HUES48 (cell line): ENCODE results near the gene CLEC10A.
A peak's percentile ranks its signal among the peaks of the same experiment; 100 is the strongest.
"Not testable (repeated sequence)": the region's sequence is repeated elsewhere in the genome, so short reads cannot be mapped to it uniquely, and the experiment has no call there.

ENCODE experiments used
- H3K27ac ChIP-seq: one replicate; pipeline ENCODE4 v1.7.0; 2013; ENCODE audit warnings: low read depth, low read length, inconsistent platforms
- H3K27me3 ChIP-seq: 2 replicates; pipeline ENCODE4 v1.6.1; 2013; ENCODE audit warnings: mild to moderate bottlenecking, low read length; ENCODE audit not compliant: control insufficient read depth, insufficient read depth
- H3K36me3 ChIP-seq: 2 replicates; pipeline ENCODE4 v1.6.1; 2013; ENCODE audit warnings: low read length; ENCODE audit not compliant: control insufficient read depth, insufficient read depth
- H3K4me1 ChIP-seq: 2 replicates; pipeline ENCODE4 v1.6.1; 2013; ENCODE audit warnings: mild to moderate bottlenecking, low read length; ENCODE audit not compliant: control insufficient read depth, insufficient read depth
- H3K4me3 ChIP-seq: 2 replicates; pipeline ENCODE4 v1.5.1; 2013; ENCODE audit warnings: mild to moderate bottlenecking, low read depth, low read length
- H3K9ac ChIP-seq: 2 replicates; pipeline ENCODE4 v1.6.1; 2013; ENCODE audit warnings: mild to moderate bottlenecking, low read depth, low read length, moderate library complexity
- H3K9me3 ChIP-seq: 2 replicates; pipeline ENCODE4 v1.6.1; 2013; ENCODE audit warnings: low read length; ENCODE audit not compliant: control insufficient read depth, insufficient read depth

Gene CLEC10A

DNA sequence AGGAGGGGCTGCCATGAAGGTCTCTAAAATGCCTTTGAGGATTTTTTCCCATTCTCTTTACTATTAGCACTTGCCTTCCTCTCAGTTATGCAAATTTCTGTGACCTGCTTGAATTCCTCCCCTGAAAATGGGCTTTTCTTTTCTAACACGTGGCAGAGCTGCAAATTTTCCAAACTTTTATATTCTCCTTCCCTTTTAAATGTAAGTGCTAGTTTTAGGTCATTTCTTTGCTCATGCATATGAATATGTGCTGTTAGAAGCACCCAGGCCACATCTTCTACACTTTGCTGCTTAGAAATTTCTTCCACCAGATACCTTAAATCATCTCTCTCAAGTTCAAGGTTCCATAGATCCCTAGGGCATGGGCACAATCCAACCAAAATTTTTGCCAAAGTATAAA lies 11.8 kb downstream of the CLEC10A start:
- Histone ChIP-seq H3K36me3 (no peaks in the 10 kb centered on the region), H3K27me3 (no peaks in the 10 kb centered on the region; the same call in 1 of the 2 replicates), H3K4me3 (no peak overlapping the region), H3K4me1 (no peaks in the 10 kb centered on the region), H3K27ac (no peak overlapping the region), H3K9ac (no peak overlapping the region), H3K9me3 (peaks cover 15% of the 10 kb centered on the region)

DNA sequence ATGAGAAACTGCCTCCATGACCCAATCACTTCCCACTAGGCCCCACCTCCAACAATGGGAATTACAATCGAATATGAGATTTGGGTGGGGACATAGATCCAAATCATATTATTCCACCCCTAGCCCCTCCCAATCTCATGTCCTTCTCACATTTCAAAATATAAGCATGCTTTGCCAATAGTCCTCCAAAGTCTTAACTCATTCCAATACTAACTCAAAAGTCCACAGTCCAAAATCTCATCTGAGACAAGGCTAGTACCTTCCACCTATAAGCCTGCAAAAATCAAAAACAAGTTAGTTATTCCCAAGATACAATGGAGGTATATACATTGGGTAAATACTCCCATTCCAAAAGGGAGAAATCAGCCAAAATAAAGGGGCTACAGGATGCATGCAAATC lies 12.9 kb downstream of the CLEC10A start:
- H3K4me3 ChIP-seq = no peak overlapping the region
- no peaks in the 10 kb centered on the region for H3K36me3 ChIP-seq
- H3K4me1 ChIP-seq = no peaks in the 10 kb centered on the region
- no peak overlapping the region for H3K9ac ChIP-seq
- no peak overlapping the region for H3K27ac ChIP-seq
- peaks cover 15% of the 10 kb centered on the region for H3K9me3 ChIP-seq
- H3K27me3 ChIP-seq = no peaks in the 10 kb centered on the region; the same call in 1 of the 2 replicates

DNA sequence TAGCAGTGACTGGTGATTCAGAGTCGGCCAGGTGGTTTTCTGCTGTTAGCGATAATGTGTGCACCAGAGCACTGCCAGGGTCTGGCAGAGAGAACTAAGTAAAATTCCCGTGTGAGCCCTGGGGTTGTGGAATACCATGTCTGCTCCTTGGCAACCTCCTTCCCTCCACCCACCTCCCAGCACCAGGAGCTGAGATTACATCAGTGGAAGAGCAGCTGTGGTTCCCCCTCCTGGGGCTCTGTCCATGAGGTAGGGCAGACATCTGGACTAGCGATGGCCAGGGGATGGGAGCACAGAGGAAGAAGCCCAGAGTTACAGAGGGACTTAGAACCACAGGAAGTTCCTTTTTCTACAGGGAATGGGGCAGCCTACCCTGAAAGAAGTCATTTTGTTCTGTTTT lies 15.8 kb downstream of the CLEC10A start:
- no peaks in the 10 kb centered on the region for H3K36me3 ChIP-seq
- H3K9ac ChIP-seq = no peak overlapping the region
- H3K4me1 ChIP-seq = no peaks in the 10 kb centered on the region
- no peak overlapping the region for H3K27ac ChIP-seq
- H3K4me3 ChIP-seq = no peak overlapping the region
- no peaks in the 10 kb centered on the region; the same call in 1 of the 2 replicates for H3K27me3 ChIP-seq
- H3K9me3 ChIP-seq = peaks cover 15% of the 10 kb centered on the region

DNA sequence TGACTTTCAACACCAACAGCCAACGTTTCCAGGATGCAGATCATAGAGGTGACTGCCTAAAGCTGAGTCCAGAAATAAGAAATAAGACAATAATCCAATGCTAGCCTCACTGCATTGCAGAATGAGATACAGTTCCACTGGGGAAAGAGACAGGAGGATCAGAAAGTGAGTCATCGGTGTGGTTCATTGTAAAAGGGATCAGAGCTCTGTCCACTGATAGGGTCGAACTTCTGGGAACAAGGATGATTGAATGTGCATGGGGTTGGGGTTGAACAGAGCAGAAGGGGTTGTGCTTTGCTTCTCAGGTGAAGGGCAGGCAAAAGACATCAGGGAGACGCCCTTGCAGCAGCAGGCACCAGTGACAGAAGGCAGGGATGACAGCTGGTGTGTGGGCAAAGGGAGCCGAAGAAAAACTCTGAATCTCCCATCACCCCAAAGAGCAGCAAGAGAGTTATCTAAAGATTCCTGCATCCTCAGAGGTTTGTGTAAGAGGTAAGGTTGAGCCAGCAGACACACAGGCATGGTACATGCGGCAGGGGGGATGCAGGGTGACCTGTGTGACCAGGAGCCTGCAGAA lies 16.4 kb downstream of the CLEC10A start:
- H3K4me1 ChIP-seq = no peaks in the 10 kb centered on the region
- H3K27ac ChIP-seq = no peak overlapping the region
- no peak overlapping the region for H3K4me3 ChIP-seq
- H3K9me3 ChIP-seq = peaks cover 15% of the 10 kb centered on the region
- H3K9ac ChIP-seq = no peak overlapping the region
- no peaks in the 10 kb centered on the region; the same call in 1 of the 2 replicates for H3K27me3 ChIP-seq
- H3K36me3 ChIP-seq = no peaks in the 10 kb centered on the region

DNA sequence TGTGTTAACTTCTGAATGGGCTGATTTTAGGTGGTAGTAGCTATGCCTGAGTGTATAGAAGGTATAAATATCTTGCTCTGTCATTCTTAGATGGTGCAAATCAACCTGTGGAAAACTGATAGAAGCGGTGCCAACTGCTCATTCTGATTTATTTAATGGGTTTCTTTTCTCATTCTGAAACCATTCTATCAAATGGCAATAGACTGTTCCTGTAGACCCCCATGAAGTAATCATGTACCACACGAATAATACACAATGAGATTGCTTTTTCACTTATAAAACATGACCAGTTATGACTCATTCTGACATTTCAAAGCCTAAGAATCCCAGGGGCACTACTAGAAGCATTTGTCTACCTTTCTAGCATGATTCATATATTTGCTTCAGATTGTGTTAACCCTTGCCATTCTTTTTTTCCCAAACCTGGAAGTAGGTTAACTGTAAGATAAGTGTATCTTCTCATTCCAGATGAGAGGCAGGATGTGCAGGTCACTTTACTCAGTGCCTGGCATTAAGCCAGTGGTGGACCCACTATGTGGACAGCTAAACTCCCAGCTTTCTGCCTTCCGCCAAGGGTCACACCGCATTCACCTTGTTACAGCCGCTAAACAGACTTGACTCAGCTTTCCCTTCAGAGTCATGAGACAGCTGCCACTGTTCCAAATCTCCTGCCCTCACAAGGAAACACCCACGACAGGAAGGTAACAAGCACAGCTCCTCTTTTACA lies 19.7 kb downstream of the CLEC10A start:
- Histone ChIP-seq H3K9ac (no peak overlapping the region), H3K27me3 (no peaks in the 10 kb centered on the region; the same call in 1 of the 2 replicates), H3K36me3 (no peaks in the 10 kb centered on the region), H3K4me3 (no peak overlapping the region), H3K4me1 (no peaks in the 10 kb centered on the region), H3K9me3 (no peaks in the 10 kb centered on the region), H3K27ac (no peak overlapping the region)

DNA sequence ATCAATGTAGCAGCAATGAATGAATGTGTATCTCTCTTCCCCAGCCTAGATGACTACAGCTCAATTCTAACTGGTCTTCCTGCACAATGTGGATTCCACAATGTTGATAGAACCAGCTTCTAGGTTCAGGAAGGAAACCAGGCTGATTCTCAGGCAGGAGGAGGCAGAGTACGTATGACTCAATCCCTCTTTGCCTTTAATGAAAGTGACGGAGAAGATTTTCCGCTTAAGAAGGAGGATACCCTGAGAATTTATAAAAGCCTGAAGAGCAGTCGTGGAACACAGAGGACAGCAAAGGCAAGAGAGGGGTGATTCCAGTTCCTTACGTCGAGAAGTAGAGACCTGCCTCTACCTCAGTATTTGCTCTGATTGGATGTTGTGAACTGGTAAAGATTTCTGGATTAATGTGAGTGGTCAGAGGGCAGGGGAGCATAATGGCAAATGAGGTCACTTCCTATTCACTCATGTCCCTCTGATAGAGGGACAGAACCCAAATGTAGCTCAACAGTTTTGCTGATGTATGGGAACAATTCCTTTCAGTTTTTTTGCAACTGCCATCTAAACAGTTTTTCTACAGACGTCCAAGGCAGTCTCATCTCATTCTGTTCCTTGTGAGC lies 21.1 kb downstream of the CLEC10A start:
- H3K36me3 ChIP-seq = no peaks in the 10 kb centered on the region
- H3K4me3 ChIP-seq = no peak overlapping the region
- no peak overlapping the region for H3K9ac ChIP-seq
- no peaks in the 10 kb centered on the region for H3K9me3 ChIP-seq
- H3K27me3 ChIP-seq = no peaks in the 10 kb centered on the region; the same call in 1 of the 2 replicates
- H3K27ac ChIP-seq = no peak overlapping the region
- H3K4me1 ChIP-seq = no peaks in the 10 kb centered on the region

DNA sequence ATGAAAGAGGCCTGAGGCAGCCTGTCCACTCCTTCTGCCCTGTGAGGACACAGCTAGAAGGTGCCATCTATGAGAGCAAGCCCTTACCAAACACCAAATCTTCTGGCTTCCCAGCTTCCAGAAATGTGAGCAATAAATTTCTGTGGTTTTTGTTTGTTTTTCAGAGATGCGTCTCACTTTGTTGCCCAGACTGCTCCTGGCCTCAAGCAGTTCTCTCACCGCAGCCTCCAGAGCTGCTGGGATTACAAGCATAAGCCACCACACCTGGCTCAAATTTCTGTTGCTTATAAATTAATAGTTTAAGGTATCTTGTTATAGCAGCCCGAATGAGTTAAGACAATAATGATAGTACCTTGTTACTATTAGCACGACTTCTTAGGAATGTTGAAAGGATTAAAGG lies 23.7 kb downstream of the CLEC10A start:
- H3K9ac ChIP-seq = no peak overlapping the region
- no peak overlapping the region for H3K4me3 ChIP-seq
- H3K4me1 ChIP-seq = no peaks in the 10 kb centered on the region
- H3K36me3 ChIP-seq = no peaks in the 10 kb centered on the region
- no peaks in the 10 kb centered on the region for H3K27me3 ChIP-seq
- no peak overlapping the region for H3K27ac ChIP-seq
- no peaks in the 10 kb centered on the region for H3K9me3 ChIP-seq

DNA sequence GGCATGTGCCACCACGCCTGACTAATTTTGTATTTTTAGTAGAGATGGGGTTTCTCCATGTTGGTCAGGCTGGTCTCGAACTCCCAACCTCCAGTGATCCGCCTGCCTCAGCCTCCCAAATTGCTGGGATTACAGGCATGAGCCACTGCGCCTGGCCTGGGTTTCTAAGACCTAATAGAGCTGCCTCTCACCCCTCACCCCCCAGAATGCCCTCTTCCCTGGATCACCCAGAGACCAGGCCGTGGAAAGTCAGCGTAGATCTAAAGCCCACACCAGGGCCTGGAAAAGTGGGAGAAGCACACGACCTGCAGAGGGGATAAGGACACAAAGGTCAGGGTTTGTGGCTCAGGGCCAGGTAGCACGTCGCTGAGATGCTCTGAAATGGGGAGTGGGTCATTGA lies 29.5 kb downstream of the CLEC10A start:
- peaks cover 12% of the 10 kb centered on the region for H3K4me1 ChIP-seq
- H3K9ac ChIP-seq = not testable (repeated sequence)

DNA sequence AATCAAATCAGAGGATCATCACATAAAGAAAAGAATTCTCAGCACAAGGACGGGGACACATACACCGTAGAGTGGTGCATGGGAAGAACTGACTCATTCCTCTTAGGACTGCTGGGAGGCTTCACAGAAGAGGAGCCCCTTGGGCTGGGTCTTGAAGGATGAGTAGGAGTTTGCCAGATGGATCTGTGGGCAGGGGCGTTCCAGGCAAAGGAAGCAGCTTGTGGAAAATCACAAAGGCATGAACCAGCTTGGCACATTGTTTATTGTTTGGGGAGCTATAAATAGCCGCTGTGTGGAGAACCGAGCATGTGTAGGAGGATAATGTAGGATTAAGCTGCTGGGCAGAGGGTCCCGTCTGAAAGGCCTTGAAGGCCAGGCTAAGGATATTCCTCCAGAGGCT lies 31.1 kb downstream of the CLEC10A start:
- no peaks in the 10 kb centered on the region for H3K9me3 ChIP-seq
- H3K9ac ChIP-seq = no peak overlapping the region
- no peak overlapping the region for H3K4me3 ChIP-seq
- no peak overlapping the region for H3K27ac ChIP-seq
- H3K27me3 ChIP-seq = peaks cover 26% of the 10 kb centered on the region
- peaks cover 12% of the 10 kb centered on the region for H3K4me1 ChIP-seq
- H3K36me3 ChIP-seq = no peaks in the 10 kb centered on the region

More for the DNA sequence above, 29.5 kb downstream of the CLEC10A start:
- not testable (repeated sequence) for H3K27me3 ChIP-seq, H3K36me3 ChIP-seq, H3K4me3 ChIP-seq, H3K27ac ChIP-seq, H3K9me3 ChIP-seq

DNA sequence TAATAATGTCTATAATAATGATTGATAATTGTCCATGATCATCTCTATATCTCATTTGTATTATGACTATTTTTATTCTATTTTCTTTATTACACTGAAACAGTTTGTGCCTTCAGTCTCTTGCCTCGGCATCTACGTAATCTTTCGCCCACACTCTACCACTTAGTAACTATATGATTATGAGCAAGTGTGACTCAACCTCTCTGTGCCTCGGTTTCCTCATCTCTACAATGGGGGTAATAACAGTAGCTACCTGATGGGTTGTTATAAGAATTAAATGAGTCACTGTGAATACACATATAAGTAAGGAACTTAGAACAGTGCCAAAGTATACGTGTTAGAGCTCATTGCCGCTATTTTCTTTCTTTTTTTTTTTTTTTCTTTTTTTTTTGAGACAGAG lies 32.5 kb downstream of the CLEC10A start:
- H3K4me1 ChIP-seq = peaks cover 12% of the 10 kb centered on the region
- H3K36me3 ChIP-seq = no peaks in the 10 kb centered on the region
- no peak overlapping the region for H3K4me3 ChIP-seq
- H3K9ac ChIP-seq = no peak overlapping the region
- H3K27me3 ChIP-seq = peaks cover 40% of the 10 kb centered on the region
- H3K9me3 ChIP-seq = no peaks in the 10 kb centered on the region
- H3K27ac ChIP-seq = no peak overlapping the region

DNA sequence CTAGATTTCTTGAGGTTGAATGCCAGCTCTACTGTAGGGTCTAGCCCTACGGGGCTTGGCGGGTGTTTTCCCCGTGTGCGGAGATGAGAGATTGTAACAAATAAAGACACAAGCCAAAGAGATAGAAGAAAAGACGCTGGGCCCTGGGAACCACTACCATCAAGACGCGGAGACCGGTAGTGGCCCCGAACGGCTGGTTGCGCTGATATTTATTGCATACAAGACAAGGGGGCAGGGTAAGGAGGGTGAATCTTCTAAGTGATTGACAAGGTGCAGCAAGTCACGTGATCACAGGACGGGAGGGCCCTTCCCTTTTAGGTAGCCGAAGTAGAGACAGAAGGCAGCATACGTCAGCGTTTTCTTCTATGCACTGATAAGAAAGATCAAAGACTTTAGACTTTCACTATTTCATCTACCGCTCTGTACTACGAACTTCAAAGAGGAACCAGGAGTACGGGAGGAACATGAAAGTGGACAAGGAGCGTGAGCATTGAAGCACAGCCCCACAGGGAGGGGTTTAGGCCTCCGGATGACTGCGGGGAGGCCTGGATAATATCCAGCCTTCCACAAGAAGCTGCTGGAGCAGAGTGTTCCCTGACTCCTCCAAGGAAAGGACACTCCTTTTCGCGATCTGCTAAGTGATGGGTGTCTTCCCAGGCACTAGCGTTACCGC lies 33.2 kb downstream of the CLEC10A start:
- not testable (repeated sequence) for H3K36me3 ChIP-seq, H3K9ac ChIP-seq, H3K9me3 ChIP-seq
- peaks cover 12% of the 10 kb centered on the region for H3K4me1 ChIP-seq
- peak overlapping the region; percentile 69 for H3K4me3 ChIP-seq
- H3K27ac ChIP-seq = peak overlapping the region; percentile 45
- peaks cover 47% of the 10 kb centered on the region for H3K27me3 ChIP-seq
